Tibial nerve (tissue), 3 donors: ENCODE results near the gene KRT5.

ENCODE experiments used
- EP300 ChIP-seq, 2 donors: sonication (generic); formaldehyde crosslinking; IDR thresholded peaks; one replicate each; pipeline ENCODE4 v1.6.1; 2017; ENCODE audit warnings: antibody characterized with exemption in 2 of 2, mild to moderate bottlenecking in 1 of 2
- POLR2A ChIP-seq, 2 donors: fragments of 450-650 bp; IDR thresholded peaks; one replicate each; pipeline ENCODE4 v1.6.1; 2017; ENCODE audit warnings: antibody characterized with exemption in 2 of 2, mild to moderate bottlenecking in 2 of 2, moderate library complexity in 2 of 2

DNA sequence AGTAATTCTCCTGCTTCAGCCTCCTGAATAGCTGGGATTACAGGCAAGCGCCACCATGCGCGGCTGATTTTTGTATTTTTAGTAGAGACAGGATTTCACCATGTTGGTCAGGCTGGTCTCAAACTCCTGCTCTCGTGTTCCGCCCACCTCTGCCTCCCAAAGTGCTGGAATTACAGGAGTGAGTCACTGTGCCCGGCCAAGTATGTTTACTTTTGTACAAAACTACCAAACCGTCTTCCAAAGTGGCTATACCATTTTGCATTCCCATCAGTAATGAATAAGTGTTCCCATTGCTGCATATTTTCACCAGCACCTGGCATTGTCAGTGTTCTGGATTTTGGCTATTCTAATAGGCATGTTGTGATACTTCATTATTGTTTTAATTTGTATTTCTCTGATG is 18.7 kb downstream of the KRT5 start:
- TF ChIP-seq EP300 (IDR thresholded peaks at IDR 0.05): no peak
- no peak for TF ChIP-seq POLR2A (IDR thresholded peaks at IDR 0.05)
